GM12878 (cell line): ENCODE data around the gene GEMIN7. TPM values are rescaled to one million over a fixed set of nuclear protein-coding genes. Genes with fewer than 3 reads are reported as not detected.
A peak's percentile ranks its signal among the peaks of the same experiment; 100 is the strongest.

Experiments used
- BMI1 ChIP-seq: fragments of 450-650 bp; IDR thresholded peaks from 2 replicates; pipeline ENCODE4 v1.6.1; 2016; ENCODE audit warnings: mild to moderate bottlenecking, moderate library complexity, borderline replicate concordance
- BRCA1 ChIP-seq: IDR thresholded peaks from 2 replicates; pipeline ENCODE4 v1.6.1; 2011; ENCODE audit warnings: low read depth, low read length, improper control_type of control experiment
- CBFB ChIP-seq: IDR thresholded peaks from 2 replicates; pipeline ENCODE4 v1.6.1; 2016; ENCODE audit warnings: antibody characterized with exemption, low read depth
- CBX3 ChIP-seq: fragments of 200-600 bp; sonication (generic); IDR thresholded peaks from 2 replicates; pipeline ENCODE4 v1.6.1; 2016; ENCODE audit warnings: low read depth, borderline replicate concordance
- CBX5 ChIP-seq: sonication (generic); IDR thresholded peaks from 2 replicates; pipeline ENCODE4 v1.6.1; 2016; ENCODE audit warnings: low read depth, moderate library complexity, mild to moderate bottlenecking, inconsistent platforms
- IRF3 ChIP-seq: fragments of 450-650 bp; IDR thresholded peaks from 2 replicates; pipeline ENCODE4 v1.6.1; 2014; ENCODE audit warnings: mild to moderate bottlenecking
- MXI1 ChIP-seq: fragments of 150-350 bp; IDR thresholded peaks from 2 replicates; pipeline ENCODE4 v1.6.1; 2011; ENCODE audit warnings: low read depth, mild to moderate bottlenecking, inconsistent platforms, low read length, improper control_type of control experiment
- NFYB ChIP-seq: IDR thresholded peaks from 2 replicates; pipeline ENCODE4 v1.6.1; 2011; ENCODE audit warnings: low read depth, mild to moderate bottlenecking, low read length, improper control_type of control experiment, moderate library complexity; ENCODE audit not compliant: insufficient read depth
- NR2F1 ChIP-seq: fragments of 450-650 bp; conservative IDR thresholded peaks from 2 replicates; pipeline ENCODE4 v1.6.1; 2017; ENCODE audit warnings: mild to moderate bottlenecking
- POLR2A ChIP-seq: IDR thresholded peaks from 2 replicates; pipeline ENCODE4 v1.6.1; 2011; ENCODE audit warnings: low read depth, mild to moderate bottlenecking, low read length
- POLR2AphosphoS2 ChIP-seq: IDR thresholded peaks from 2 replicates; pipeline ENCODE4 v1.6.1; 2011; ENCODE audit warnings: low read depth, mild to moderate bottlenecking, low read length, improper control_type of control experiment, moderate library complexity
- SMAD1 ChIP-seq: fragments of 450-650 bp; IDR thresholded peaks from 2 replicates; pipeline ENCODE4 v1.6.1; 2018; ENCODE audit warnings: mild to moderate bottlenecking, low read depth; ENCODE audit not compliant: partially characterized antibody
- SMARCA5 ChIP-seq: fragments of 450-650 bp; IDR thresholded peaks from 2 replicates; pipeline ENCODE4 v1.6.1; 2017; ENCODE audit warnings: mild to moderate bottlenecking
- TARDBP ChIP-seq: IDR thresholded peaks from 2 replicates; pipeline ENCODE4 v1.6.1; 2016; ENCODE audit warnings: borderline replicate concordance
- TCF7 ChIP-seq: IDR thresholded peaks from 2 replicates; pipeline ENCODE4 v1.6.1; 2014; ENCODE audit warnings: antibody characterized with exemption, borderline replicate concordance
- polyA plus RNA-seq, 11 experiments: library from polyadenylated mRNA; depleted of rRNA in 4 of 11; unstranded in 6 of 11; stranded (reverse) in 5 of 11; fragments of >200 nt; fragmentation: Nextera tagmentation in 4 of 11; fragmentation: Illumina TruSeq in 1 of 11; extraction: Ambion mirVana in 4 of 11; extraction: Trizol in 1 of 11; gene quantifications; 1 replicate in 1 of 11; 2 replicates in 10 of 11; pipeline versions ENCODE4 v1.2.1 to v1.2.3, GENCODE V29; 2011 to 2016; ENCODE audit warnings: inconsistent platforms in 2 of 11, missing spikeins in 2 of 11, low read depth in 1 of 11
- total RNA-seq, 4 experiments: library from RNA; depleted of rRNA in 3 of 4; stranded (reverse); fragments of >200 nt in 3 of 4; fragmentation: Illumina TruSeq in 1 of 4; extraction: Trizol in 1 of 4; gene quantifications; 2 replicates each; pipeline versions ENCODE4 v1.2.1 to v1.2.3, GENCODE V29; 2013 to 2021
- TF ChIP-seq, protein P1 (sequence below): fragments of 450-650 bp; conservative IDR thresholded peaks from 2 replicates; pipeline ENCODE4 v1.6.1; 2017; ENCODE audit warnings: mild to moderate bottlenecking, moderate library complexity
- TF ChIP-seq, protein P2 (sequence below): fragments of 450-650 bp; IDR thresholded peaks from 2 replicates; pipeline ENCODE4 v1.6.1; 2017; ENCODE audit warnings: mild to moderate bottlenecking, low read depth, inconsistent platforms; ENCODE audit not compliant: poor library complexity, severe bottlenecking
- TF ChIP-seq, protein P3 (sequence below): fragments of 450-650 bp; IDR thresholded peaks from 2 replicates; pipeline ENCODE4 v1.6.1; 2016; ENCODE audit warnings: mild to moderate bottlenecking
- TF ChIP-seq, protein P4 (sequence below): fragments of 450-650 bp; formaldehyde crosslinking; IDR thresholded peaks from 2 replicates; pipeline ENCODE4 v1.4.0; 2022; ENCODE audit warnings: mild to moderate bottlenecking, moderate library complexity

Gene GEMIN7
- total and polyA plus RNA-seq, 10 of the 15 experiments (the other 5 are each of a cell fraction or from before 2014, with no cell fraction given), result 21.1 to 76.7 (median 44.9) TPM

- TF ChIP-seq, protein P1, sequence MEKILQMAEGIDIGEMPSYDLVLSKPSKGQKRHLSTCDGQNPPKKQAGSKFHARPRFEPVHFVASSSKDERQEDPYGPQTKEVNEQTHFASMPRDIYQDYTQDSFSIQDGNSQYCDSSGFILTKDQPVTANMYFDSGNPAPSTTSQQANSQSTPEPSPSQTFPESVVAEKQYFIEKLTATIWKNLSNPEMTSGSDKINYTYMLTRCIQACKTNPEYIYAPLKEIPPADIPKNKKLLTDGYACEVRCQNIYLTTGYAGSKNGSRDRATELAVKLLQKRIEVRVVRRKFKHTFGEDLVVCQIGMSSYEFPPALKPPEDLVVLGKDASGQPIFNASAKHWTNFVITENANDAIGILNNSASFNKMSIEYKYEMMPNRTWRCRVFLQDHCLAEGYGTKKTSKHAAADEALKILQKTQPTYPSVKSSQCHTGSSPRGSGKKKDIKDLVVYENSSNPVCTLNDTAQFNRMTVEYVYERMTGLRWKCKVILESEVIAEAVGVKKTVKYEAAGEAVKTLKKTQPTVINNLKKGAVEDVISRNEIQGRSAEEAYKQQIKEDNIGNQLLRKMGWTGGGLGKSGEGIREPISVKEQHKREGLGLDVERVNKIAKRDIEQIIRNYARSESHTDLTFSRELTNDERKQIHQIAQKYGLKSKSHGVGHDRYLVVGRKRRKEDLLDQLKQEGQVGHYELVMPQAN, result no peak
- no peak for TF ChIP-seq TARDBP
- TF ChIP-seq SMARCA5, result no peak
- TF ChIP-seq, protein P2, sequence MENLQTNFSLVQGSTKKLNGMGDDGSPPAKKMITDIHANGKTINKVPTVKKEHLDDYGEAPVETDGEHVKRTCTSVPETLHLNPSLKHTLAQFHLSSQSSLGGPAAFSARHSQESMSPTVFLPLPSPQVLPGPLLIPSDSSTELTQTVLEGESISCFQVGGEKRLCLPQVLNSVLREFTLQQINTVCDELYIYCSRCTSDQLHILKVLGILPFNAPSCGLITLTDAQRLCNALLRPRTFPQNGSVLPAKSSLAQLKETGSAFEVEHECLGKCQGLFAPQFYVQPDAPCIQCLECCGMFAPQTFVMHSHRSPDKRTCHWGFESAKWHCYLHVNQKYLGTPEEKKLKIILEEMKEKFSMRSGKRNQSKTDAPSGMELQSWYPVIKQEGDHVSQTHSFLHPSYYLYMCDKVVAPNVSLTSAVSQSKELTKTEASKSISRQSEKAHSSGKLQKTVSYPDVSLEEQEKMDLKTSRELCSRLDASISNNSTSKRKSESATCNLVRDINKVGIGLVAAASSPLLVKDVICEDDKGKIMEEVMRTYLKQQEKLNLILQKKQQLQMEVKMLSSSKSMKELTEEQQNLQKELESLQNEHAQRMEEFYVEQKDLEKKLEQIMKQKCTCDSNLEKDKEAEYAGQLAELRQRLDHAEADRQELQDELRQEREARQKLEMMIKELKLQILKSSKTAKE, result no peak
- TF ChIP-seq CBX3, result no peak
- no peak for TF ChIP-seq BRCA1
- TF ChIP-seq POLR2A, result no peak
- TF ChIP-seq NR2F1, result peak; percentile 57; the same call in 1 of the 2 replicates
- TF ChIP-seq POLR2AphosphoS2, result no peak
- TF ChIP-seq, protein P3, sequence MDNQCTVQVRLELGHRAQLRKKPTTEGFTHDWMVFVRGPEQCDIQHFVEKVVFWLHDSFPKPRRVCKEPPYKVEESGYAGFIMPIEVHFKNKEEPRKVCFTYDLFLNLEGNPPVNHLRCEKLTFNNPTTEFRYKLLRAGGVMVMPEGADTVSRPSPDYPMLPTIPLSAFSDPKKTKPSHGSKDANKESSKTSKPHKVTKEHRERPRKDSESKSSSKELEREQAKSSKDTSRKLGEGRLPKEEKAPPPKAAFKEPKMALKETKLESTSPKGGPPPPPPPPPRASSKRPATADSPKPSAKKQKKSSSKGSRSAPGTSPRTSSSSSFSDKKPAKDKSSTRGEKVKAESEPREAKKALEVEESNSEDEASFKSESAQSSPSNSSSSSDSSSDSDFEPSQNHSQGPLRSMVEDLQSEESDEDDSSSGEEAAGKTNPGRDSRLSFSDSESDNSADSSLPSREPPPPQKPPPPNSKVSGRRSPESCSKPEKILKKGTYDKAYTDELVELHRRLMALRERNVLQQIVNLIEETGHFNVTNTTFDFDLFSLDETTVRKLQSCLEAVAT, result peak; percentile 88; the same call in 1 of the 2 replicates
- TF ChIP-seq IRF3, result no peak
- TF ChIP-seq SMAD1, result no peak
- TF ChIP-seq CBX5, result no peak
- no peak for TF ChIP-seq BMI1
- TF ChIP-seq MXI1, result no peak
- TF ChIP-seq, protein P4, sequence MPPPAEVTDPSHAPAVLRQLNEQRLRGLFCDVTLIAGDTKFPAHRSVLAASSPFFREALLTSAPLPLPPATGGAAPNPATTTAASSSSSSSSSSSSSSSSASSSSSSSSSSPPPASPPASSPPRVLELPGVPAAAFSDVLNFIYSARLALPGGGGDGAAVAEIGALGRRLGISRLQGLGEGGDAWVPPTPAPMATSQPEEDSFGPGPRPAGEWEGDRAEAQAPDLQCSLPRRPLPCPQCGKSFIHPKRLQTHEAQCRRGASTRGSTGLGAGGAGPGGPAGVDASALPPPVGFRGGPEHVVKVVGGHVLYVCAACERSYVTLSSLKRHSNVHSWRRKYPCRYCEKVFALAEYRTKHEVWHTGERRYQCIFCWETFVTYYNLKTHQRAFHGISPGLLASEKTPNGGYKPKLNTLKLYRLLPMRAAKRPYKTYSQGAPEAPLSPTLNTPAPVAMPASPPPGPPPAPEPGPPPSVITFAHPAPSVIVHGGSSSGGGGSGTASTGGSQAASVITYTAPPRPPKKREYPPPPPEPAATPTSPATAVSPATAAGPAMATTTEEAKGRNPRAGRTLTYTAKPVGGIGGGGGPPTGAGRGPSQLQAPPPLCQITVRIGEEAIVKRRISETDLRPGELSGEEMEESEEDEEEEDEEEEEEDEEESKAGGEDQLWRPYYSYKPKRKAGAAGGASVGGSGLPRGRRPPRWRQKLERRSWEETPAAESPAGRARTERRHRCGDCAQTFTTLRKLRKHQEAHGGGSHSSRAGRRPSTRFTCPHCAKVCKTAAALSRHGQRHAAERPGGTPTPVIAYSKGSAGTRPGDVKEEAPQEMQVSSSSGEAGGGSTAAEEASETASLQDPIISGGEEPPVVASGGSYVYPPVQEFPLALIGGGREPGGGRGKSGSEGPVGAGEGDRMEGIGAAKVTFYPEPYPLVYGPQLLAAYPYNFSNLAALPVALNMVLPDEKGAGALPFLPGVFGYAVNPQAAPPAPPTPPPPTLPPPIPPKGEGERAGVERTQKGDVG, result no peak
- TF ChIP-seq TCF7, result no peak
- TF ChIP-seq NFYB, result no peak
- no peak for TF ChIP-seq CBFB
These were observed 42.8 kb downstream of the GEMIN7 start (continued) for GRCh38 chr19:45121827-45122345.
